Measurements from ENCODE around the gene NMB. TPM values are rescaled to one million over a fixed set of nuclear protein-coding genes. Genes with fewer than 3 reads are reported as not detected.
"Not testable (repeated sequence)": the region's sequence is repeated elsewhere in the genome, so short reads cannot be mapped to it uniquely, and the experiment has no call there.

NMB gene
- polyA plus RNA-seq, 1 experiment, result 3.3 TPM

DNA sequence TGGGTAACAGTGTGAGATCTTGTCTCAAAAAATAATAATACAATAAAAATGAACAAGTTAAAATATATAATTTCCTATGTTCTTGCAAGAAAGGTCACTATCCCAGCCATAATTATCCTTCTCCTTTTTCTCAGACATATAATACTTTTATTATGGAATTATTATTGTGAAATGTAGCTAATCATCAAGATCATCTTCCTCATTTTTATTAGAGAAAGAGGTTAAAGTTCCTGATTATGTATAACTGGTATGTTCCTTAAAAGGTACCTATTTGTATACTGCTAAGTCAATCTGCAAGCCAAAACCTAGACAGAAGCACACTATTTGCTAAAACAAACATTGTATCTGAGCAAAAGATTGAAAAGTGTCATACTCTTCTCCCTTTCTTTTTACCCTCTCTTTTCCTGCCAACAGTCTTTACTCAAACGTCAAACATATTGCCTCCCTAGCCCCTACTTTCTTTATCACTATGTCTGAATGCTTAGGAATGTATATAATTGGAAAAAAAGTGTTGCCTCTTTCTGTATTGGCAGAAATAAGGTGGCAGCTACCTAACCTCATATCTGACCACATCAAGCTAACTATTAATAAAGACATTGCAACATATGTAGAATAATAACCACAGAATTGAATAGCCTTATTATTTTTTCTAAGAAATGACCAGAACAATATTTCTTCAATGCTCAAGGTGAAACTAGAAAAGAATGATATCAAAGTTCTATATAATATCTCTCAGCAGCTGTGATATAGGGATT, 39.4 kb upstream of the NMB start:
- ChIA-PET CTCF (interaction anchor here (1.0 to 1.1 kb wide), 3 partner anchors 12 to 39 kb away, joined by 3 to 5 read pairs (median 3); partner anchors contain the start of gene NMB), POLR2A (interaction anchor here (0.7 kb wide), 1 partner anchor 36 kb away, joined by 4 read pairs; no protein-coding TSS in a partner anchor)
- DNase-seq (ENCODE audit: low read depth, low spot score), result no peak
- TF ChIP-seq, protein P1, sequence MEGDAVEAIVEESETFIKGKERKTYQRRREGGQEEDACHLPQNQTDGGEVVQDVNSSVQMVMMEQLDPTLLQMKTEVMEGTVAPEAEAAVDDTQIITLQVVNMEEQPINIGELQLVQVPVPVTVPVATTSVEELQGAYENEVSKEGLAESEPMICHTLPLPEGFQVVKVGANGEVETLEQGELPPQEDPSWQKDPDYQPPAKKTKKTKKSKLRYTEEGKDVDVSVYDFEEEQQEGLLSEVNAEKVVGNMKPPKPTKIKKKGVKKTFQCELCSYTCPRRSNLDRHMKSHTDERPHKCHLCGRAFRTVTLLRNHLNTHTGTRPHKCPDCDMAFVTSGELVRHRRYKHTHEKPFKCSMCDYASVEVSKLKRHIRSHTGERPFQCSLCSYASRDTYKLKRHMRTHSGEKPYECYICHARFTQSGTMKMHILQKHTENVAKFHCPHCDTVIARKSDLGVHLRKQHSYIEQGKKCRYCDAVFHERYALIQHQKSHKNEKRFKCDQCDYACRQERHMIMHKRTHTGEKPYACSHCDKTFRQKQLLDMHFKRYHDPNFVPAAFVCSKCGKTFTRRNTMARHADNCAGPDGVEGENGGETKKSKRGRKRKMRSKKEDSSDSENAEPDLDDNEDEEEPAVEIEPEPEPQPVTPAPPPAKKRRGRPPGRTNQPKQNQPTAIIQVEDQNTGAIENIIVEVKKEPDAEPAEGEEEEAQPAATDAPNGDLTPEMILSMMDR (IDR thresholded peaks at IDR 0.05; ENCODE audit: low read depth, low read length), result no peak
- H3K27me3 ChIP-seq (ENCODE audit: control insufficient read depth, insufficient read depth, low read length), result no peaks in the 10 kb centered on the region
- no peak overlapping the region for H3K27ac ChIP-seq (ENCODE audit: low read depth, low read length)
- H3K9me3 ChIP-seq (ENCODE audit: control insufficient read depth, insufficient read depth, low read length), result no peaks in the 10 kb centered on the region
- H3K4me3 ChIP-seq (ENCODE audit: low read depth, low read length), result no peak overlapping the region

GRCh38 chr15:84696757-84697156, 38.8 kb upstream of the NMB start:
- TF ChIP-seq, protein P1 (IDR thresholded peaks at IDR 0.05; ENCODE audit: low read depth, low read length), result no peak
- POLR2A ChIA-PET, result interaction anchor here (0.7 kb wide), 1 partner anchor 36 kb away, joined by 4 read pairs; no protein-coding TSS in a partner anchor
- CTCF ChIA-PET, result no interaction called here

GRCh38 chr15:84690342-84690741, 32.3 kb upstream of the NMB start:
- no peak overlapping the region for H3K27ac ChIP-seq (ENCODE audit: low read depth, low read length)
- H3K4me3 ChIP-seq (ENCODE audit: low read depth, low read length), result no peak overlapping the region
- H3K27me3 ChIP-seq (ENCODE audit: control insufficient read depth, insufficient read depth, low read length), result no peaks in the 10 kb centered on the region
- TF ChIP-seq, protein P1 (IDR thresholded peaks at IDR 0.05; ENCODE audit: low read depth, low read length), result no peak
- H3K9me3 ChIP-seq (ENCODE audit: control insufficient read depth, insufficient read depth, low read length), result no peaks in the 10 kb centered on the region
- ChIA-PET POLR2A (no interaction called here), CTCF (no interaction called here)
- no peak for DNase-seq (ENCODE audit: low read depth, low spot score)

More at GRCh38 chr15:84696757-84697156, 38.8 kb upstream of the NMB start:
- Histone ChIP-seq H3K9me3 (ENCODE audit: control insufficient read depth, insufficient read depth, low read length) (no peaks in the 10 kb centered on the region), H3K27me3 (ENCODE audit: control insufficient read depth, insufficient read depth, low read length) (no peaks in the 10 kb centered on the region), H3K27ac (ENCODE audit: low read depth, low read length) (no peak overlapping the region), H3K4me3 (ENCODE audit: low read depth, low read length) (no peak overlapping the region)
- no peak for DNase-seq (ENCODE audit: low read depth, low spot score)

GRCh38 chr15:84689858-84690257, 31.9 kb upstream of the NMB start:
- DNase-seq (ENCODE audit: low read depth, low spot score), result no peak
- ChIA-PET CTCF (no interaction called here), POLR2A (no interaction called here)
- H3K4me3 ChIP-seq (ENCODE audit: low read depth, low read length), result no peak overlapping the region
- TF ChIP-seq, protein P1 (IDR thresholded peaks at IDR 0.05; ENCODE audit: low read depth, low read length), result no peak
- no peaks in the 10 kb centered on the region for H3K9me3 ChIP-seq (ENCODE audit: control insufficient read depth, insufficient read depth, low read length)
- no peaks in the 10 kb centered on the region for H3K27me3 ChIP-seq (ENCODE audit: control insufficient read depth, insufficient read depth, low read length)
- no peak overlapping the region for H3K27ac ChIP-seq (ENCODE audit: low read depth, low read length)

GRCh38 chr15:84686446-84686845, 28.4 kb upstream of the NMB start:
- H3K4me3 ChIP-seq (ENCODE audit: low read depth, low read length); H3K27me3 ChIP-seq (ENCODE audit: control insufficient read depth, insufficient read depth, low read length); H3K27ac ChIP-seq (ENCODE audit: low read depth, low read length); H3K9me3 ChIP-seq (ENCODE audit: control insufficient read depth, insufficient read depth, low read length); DNase-seq (ENCODE audit: low read depth, low spot score): not testable (repeated sequence)
- CTCF ChIA-PET, result interaction anchor here (0.6 kb wide), 1 partner anchor 28 kb away, joined by 3 read pairs; no protein-coding TSS in a partner anchor
- POLR2A ChIA-PET, result interaction anchor here (1.3 kb wide), 1 partner anchor 30 kb away, joined by 3 read pairs; the partner anchor contains the start of gene SEC11A

Data from AG04450 (cell line).